Measurements from ENCODE around the gene PLCXD1.
"Not testable (repeated sequence)": the region's sequence is repeated elsewhere in the genome, so short reads cannot be mapped to it uniquely, and the experiment has no call there.

PLCXD1 gene

GRCh38 chrX:318739-319578 is 37.8 kb downstream of the PLCXD1 start, which contains the start of gene GTPBP6:
Gene GTPBP6 (minus strand): TSS chrX:318796. CDS start chrX:318787, 9 bp downstream.
- DNase-seq: peak; percentile 100

- DNase-seq: no peak
Measured at GRCh38 chrX:319579-320125, 38.5 kb downstream of the PLCXD1 start.

DNA sequence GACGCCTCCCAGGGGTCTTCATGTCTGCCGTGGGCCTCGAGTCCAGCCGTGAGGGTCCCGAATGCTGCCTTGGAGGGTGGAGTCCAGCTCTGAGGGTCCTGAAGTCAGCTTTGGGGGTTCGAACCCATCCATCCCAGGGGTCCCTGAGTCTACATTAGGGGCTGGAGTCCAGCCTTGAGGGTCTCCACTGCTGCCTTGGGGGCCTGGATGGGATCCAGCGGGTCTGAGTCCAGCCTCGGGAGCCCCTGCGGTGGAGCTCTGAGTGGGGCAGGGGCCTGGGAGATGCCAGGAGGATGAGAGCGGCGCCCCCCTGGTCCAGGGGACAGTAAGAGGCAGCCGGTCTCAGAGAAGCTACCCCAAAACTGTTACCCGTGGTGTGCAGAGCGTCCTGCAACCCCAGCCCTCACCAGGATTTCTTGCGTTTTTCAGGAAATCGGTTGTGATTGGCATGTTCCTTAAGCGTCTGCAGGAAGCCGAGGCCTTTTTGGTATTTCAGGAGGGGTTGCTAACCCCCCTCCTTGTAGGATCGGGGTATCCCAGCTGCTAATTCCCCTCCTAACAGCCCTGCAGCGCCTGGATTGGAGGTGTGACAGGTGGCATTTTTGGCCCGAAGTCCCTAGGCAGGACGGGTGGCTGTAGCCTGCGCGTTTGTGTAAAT is 39.1 kb downstream of the PLCXD1 start:
- no peak for DNase-seq

DNA sequence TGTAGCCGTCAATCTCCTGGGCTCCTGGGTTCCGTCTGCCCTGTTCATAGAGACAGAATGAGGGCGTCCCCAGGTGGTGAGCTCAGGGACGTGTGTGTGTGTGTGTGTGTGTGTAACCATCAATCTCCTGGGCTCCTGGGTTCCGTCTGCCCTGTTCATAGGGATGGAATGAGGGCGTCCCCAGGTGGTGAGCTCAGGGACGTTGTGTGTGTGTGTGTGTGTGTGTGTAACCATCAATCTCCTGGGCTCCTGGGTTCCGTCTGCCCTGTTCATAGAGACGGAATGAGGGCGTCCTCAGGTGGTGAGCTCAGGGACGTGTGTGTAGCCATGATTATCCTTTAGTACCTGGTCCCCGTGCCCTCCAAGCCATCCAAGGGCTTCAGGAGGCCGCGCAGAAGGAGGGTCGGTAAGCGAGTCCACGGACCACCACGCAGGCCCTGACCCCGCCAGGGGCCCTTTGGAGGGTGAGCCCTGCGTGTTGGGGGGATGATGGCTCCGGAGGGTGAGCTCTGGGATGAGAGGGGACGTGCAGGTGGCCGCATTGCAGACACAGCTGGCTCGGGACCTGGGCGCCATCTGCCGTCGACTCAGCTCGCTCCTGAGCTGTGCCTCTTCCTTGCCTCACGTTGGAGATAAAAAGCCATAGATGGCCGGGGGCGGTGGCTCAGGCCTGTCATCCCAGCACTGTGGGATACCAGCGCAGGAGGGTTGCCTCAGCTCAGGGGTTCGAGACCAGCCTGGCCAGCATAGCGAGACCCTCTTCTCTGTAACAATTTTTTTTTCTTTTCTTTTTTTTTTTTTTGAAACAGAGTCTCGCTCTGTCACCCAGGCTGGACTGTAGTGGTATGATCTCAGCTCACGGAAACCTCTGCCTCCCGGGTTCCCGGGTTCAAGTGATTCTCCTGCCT is 42.8 kb downstream of the PLCXD1 start:
- DNase-seq: peak; percentile 55

DNA sequence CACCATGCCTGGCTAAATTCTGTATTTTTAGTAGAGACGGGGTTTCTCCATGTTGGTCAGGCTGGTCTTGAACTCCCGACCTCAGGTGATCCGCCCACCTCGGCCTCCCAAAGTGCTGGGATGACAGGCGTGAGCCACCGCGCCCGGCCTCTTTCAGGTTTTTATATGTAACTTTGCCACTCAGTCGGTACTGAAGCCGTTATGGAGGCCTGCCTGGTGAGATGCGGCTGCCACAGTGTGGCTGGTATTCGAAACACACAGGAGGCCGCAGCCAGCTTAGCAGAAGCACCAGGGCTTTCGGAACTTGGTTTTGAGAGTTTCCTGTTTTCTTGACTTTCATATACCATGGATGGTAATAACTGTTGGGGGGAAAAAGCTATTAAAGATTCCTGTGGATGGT is 43.5 kb downstream of the PLCXD1 start:
- DNase-seq: not testable (repeated sequence)

GRCh38 chrX:327660-328126 is 46.5 kb downstream of the PLCXD1 start:
- no peak for DNase-seq

- DNase-seq: no peak
Measured at GRCh38 chrX:329291-329910, 48.2 kb downstream of the PLCXD1 start.

- not testable (repeated sequence) for DNase-seq
Measured at GRCh38 chrX:330141-330725, 49.1 kb downstream of the PLCXD1 start.

DNA sequence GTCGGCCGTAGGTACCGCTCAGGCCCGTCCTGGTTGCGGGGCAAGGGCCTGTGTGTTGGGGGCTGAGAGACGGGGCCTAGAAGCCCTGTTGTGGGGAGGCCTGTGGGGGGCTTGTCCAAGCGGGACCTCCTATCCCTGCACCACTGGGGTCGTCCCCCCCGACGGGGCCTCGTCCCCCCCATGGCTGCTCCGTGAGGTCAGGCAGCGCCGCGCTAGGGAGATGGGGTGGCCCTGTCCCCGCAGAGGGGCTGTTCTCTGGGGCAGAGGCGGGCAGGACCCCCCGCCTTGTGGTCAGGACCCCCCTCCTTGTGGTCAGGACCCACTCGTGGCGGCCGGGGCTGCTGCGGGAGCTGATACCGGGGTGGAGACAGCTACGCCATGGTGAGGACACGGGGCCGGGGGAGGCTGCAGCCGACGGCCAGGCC is 49.6 kb downstream of the PLCXD1 start:
- DNase-seq: no peak

DNA sequence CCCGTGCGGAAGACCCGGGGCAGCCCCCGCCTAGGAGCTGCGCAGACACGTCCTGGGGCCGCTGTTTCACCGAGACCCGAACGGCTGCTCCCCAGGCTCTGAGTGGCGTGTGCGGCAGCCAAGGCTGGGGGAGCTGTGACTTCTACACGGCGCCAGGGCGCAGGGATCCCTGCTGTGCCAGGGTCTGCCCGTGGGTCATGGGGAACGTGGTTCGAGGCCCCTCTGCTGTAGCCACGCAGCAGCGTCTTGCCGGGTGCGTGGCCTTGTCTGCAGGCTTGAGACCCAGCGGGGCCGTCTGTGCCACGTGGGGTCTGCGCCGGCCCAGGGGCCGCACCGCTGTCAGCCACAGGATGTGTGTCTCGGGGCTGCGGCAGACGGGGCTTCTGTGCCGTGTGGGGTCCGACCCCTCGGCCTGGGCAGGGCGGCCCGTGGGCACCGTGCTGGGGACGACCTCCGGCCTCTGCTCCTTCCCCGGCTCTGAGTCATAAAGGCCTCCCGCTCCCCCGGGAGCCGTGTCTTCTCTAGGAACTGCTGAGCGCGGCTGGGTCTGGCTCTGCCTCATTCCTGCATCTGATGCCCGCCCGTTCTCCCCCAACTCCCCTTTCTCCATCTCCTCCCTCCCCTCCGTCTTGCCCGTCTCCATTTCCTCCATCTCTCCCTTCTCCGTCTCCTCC is 50.1 kb downstream of the PLCXD1 start:
- no peak for DNase-seq

DNA sequence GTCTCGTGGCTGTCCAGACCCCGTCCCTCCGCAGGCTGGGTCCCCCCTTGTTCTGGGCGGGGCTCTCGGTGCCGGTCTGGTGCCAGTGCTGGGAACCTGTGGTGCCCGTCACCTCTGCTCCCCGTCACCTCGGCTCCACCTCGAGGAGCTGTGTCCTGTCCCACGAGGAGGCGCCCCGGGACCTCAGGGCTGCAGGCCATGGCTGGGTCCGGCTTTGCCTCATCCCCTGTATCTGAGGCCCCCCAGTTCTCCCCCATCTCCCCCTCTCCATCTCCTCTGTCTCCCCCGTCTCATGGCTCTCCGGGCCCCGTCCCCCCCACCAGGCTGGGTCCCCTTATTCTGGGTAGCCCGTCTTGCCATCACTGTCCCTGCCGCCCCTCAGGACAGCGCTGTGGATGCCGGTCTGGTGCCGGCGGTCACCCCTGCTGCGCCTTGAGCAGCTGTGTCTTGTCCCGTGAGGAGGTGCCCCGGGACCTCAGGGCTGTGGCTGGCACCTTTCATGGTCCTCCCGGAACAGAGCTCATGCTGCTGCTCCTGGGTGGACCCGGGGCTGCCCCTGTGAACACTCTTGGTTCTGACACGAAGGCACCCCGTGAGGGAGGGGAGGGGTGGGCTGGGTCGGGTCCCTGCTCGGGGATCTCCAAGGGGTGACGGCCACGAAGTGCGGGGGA is 50.8 kb downstream of the PLCXD1 start:
- DNase-seq: no peak

GRCh38 chrX:332496-332860 is 51.3 kb downstream of the PLCXD1 start:
- DNase-seq: no peak

GRCh38 chrX:332916-333610 is 51.9 kb downstream of the PLCXD1 start:
- no peak for DNase-seq

GRCh38 chrX:333611-334311 is 52.6 kb downstream of the PLCXD1 start:
- DNase-seq: no peak

GRCh38 chrX:334331-334891 is 53.2 kb downstream of the PLCXD1 start:
- no peak for DNase-seq

GRCh38 chrX:334971-335757 is 54.0 kb downstream of the PLCXD1 start:
- no peak for DNase-seq

- DNase-seq: no peak
Measured at GRCh38 chrX:335758-336155, 54.6 kb downstream of the PLCXD1 start.

DNA sequence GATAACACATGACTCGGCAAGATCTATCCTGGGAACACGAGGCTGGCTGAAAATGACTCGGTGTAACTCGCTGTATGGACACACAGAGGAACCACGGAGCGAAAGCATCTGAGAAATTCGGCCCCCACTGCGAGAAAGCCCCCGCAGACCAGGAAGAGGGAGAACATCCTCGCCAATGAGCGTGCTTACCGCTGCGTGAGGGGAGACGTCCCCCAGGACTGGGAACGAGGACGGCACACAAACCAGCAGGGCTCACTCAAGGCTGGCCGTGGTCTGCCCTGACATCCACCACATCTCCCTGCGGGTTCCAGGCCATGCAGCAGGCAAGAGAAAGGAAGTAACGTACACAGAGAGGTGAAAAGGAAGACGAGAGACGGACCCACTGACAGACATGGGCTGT is 55.0 kb downstream of the PLCXD1 start:
- DNase-seq: no peak
